ENCODE measurements around the gene REEP3.
"Not testable (repeated sequence)": the region's sequence is repeated elsewhere in the genome, so short reads cannot be mapped to it uniquely, and the experiment has no call there.

REEP3 gene

GRCh38 chr10:63554657-63555056 is 33.5 kb downstream of the REEP3 start:
- DNase-seq (ENCODE audit: low read depth): peak; percentile 74
- TF ChIP-seq CTCF (IDR thresholded peaks at IDR 0.05; ENCODE audit: low read length, missing control alignments): no peak
- no peak overlapping the region for H3K4me3 ChIP-seq (replicated peaks; ENCODE audit: low read depth, low read length)

DNA sequence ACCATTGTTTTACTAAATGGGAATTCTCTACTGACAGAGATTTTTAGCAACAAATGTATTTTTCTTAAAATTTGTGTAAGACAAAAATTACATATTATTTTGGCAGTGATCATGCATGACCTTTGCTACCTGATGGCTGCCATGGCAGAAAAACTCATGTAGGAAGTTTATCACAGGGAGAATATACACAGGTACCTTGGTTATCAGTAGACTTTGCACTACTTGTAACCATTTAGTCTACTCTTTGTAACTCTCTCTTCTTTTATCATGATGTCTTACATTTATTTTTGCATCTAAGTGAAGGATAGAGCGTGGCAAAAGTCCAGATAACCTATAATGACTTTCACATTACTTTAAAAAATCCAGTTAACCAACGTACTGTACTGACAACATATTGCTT is 34.1 kb downstream of the REEP3 start:
- no peak for TF ChIP-seq CTCF (IDR thresholded peaks at IDR 0.05; ENCODE audit: low read length, missing control alignments)
- DNase-seq (ENCODE audit: low read depth): no peak

DNA sequence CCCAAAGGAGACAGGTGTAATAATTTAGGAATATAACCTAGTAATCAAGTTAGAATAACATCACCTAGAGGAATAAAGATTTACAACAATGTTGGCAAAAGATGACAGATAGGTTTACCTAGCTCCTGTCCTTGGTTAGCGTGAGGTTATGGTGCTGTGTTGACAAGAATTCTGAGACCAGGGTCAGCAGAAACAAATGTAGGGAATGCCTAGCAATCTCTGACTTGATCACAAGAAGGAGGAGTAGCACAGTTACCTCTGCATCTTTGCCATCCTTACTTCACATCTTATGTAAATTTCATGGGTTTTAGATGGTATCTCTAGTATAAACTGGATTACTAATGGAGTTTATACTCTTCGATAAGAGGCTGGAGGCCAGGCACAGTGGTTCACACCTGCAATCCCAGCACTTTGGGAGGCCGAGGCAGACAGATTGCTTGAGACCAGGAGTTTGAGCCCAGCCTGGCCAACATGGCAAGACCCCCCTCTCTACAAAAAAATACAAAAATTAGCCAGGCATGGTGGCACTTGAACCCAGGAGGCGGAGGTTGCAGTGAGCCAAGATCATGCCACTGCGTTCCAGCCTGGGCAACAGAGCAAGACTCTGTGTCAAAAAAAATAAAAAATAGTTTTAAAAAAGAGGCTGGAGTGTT is 37.1 kb downstream of the REEP3 start:
- TF ChIP-seq CTCF (IDR thresholded peaks at IDR 0.05; ENCODE audit: low read length, missing control alignments): no peak

More for the DNA sequence above, 34.1 kb downstream of the REEP3 start:
- no peak overlapping the region for H3K4me3 ChIP-seq (replicated peaks; ENCODE audit: low read depth, low read length)

GRCh38 chr10:63561341-63561740 is 40.1 kb downstream of the REEP3 start:
- no peak for DNase-seq (ENCODE audit: low read depth)
- H3K4me3 ChIP-seq (replicated peaks; ENCODE audit: low read depth, low read length): no peak overlapping the region
- no peak for TF ChIP-seq CTCF (IDR thresholded peaks at IDR 0.05; ENCODE audit: low read length, missing control alignments)

More for the DNA sequence above, 37.1 kb downstream of the REEP3 start:
- DNase-seq (ENCODE audit: low read depth): no peak
- no peak overlapping the region for H3K4me3 ChIP-seq (replicated peaks; ENCODE audit: low read depth, low read length)

DNA sequence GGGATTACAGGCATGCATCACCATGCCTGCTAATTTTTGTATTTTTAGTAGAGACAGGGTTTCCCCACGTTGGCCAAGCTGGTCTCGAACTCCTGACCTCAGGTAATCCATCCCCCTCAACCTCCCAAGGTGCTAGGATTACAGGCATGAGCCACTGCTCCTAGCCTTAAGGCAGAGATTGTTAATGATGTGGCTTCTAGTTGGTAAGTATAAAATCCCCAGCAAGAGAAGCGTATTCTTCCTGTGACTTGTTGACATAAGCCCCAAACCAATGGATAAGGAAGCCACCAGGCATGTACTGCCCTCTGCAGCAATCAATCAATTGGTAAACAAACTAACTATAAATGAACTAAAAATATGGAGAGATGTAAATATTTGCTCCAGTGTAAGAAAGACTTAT is 41.2 kb downstream of the REEP3 start:
- DNase-seq (ENCODE audit: low read depth): no peak
- no peak overlapping the region for H3K4me3 ChIP-seq (replicated peaks; ENCODE audit: low read depth, low read length)
- TF ChIP-seq CTCF (IDR thresholded peaks at IDR 0.05; ENCODE audit: low read length, missing control alignments): no peak

- TF ChIP-seq CTCF (IDR thresholded peaks at IDR 0.05; ENCODE audit: low read length, missing control alignments): no peak
- no peak overlapping the region for H3K4me3 ChIP-seq (replicated peaks; ENCODE audit: low read depth, low read length)
- no peak for DNase-seq (ENCODE audit: low read depth)
Measured at GRCh38 chr10:63562857-63563256, 41.7 kb downstream of the REEP3 start.

- H3K4me3 ChIP-seq (replicated peaks; ENCODE audit: low read depth, low read length): no peak overlapping the region
- no peak for DNase-seq (ENCODE audit: low read depth)
- TF ChIP-seq CTCF (IDR thresholded peaks at IDR 0.05; ENCODE audit: low read length, missing control alignments): no peak
Measured at GRCh38 chr10:63563623-63564022, 42.4 kb downstream of the REEP3 start.

DNA sequence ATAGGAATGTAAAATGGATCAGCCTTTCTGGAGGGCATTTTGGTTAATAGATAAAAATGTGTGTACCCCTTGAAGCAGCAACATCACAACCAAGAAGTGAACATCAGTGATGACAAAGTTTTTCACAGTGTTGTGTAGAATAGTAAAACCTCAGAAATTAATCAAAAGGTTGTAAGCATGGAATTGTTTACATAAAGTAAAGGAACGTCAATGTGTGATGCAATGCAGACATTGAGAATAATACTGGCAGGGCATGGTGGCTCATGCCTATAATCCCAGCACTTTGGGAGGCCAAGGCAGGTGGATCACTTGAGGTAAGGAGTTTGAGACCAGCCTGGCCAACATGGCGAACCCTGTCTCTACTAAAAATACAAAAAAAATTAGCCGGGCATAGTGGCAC is 43.5 kb downstream of the REEP3 start:
- DNase-seq (ENCODE audit: low read depth); H3K4me3 ChIP-seq (replicated peaks; ENCODE audit: low read depth, low read length): not testable (repeated sequence)
